Mesothelial cell of epicardium (in vitro differentiated cells): ENCODE data around the gene ZBTB3. TPM values are rescaled to one million over a fixed set of nuclear protein-coding genes. Genes with fewer than 3 reads are reported as not detected.
"Not testable (repeated sequence)": the region's sequence is repeated elsewhere in the genome, so short reads cannot be mapped to it uniquely, and the experiment has no call there.

Experiments used
- DNase-seq, 2 experiments: peaks; one replicate each; pipeline ENCODE4 v3.0.0; 2021; ENCODE audit warnings: low spot score in 2 of 2; ENCODE audit not compliant: unreplicated experiment in 2 of 2
- H3K27ac Mint-ChIP-seq: 2 replicates; pipeline ENCODE4 v1.8.0; 2021; ENCODE audit warnings: mixed read lengths
- H3K27me3 Mint-ChIP-seq: 2 replicates; pipeline ENCODE4 v1.8.0; 2021; ENCODE audit warnings: low read depth, mixed read lengths
- H3K36me3 Mint-ChIP-seq: 2 replicates; pipeline ENCODE4 v1.8.0; 2021; ENCODE audit warnings: mixed read lengths
- H3K4me1 Mint-ChIP-seq: 2 replicates; pipeline ENCODE4 v1.8.0; 2021; ENCODE audit warnings: mixed read lengths
- H3K4me3 Mint-ChIP-seq: 2 replicates; pipeline ENCODE4 v1.8.0; 2021; ENCODE audit warnings: mild to moderate bottlenecking, moderate library complexity, mixed read lengths
- H3K9me3 Mint-ChIP-seq: 2 replicates; pipeline ENCODE4 v1.8.0; 2021; ENCODE audit warnings: mixed read lengths
- total RNA-seq: library from RNA; stranded (reverse); gene quantifications from 3 replicates; pipeline ENCODE4 v1.2.1, GENCODE V29; 2021
- TF ChIP-seq, protein P1 (sequence below): fragments of 200-600 bp; sonication (generic); IDR thresholded peaks from one replicate; pipeline ENCODE4 v1.5.0; 2021; ENCODE audit warnings: antibody characterized with exemption; ENCODE audit not compliant: unreplicated experiment

ZBTB3 gene
- total RNA-seq, 1 donor from 2014 or later: 13.2 TPM

GRCh38 chr11:62774407-62774806 lies 20.4 kb upstream of the ZBTB3 start:
- Mint-ChIP-seq H3K9me3 (no peaks in the 10 kb centered on the region), H3K4me1 (peaks cover 18% of the 10 kb centered on the region), H3K4me3 (no peak overlapping the region)

DNA sequence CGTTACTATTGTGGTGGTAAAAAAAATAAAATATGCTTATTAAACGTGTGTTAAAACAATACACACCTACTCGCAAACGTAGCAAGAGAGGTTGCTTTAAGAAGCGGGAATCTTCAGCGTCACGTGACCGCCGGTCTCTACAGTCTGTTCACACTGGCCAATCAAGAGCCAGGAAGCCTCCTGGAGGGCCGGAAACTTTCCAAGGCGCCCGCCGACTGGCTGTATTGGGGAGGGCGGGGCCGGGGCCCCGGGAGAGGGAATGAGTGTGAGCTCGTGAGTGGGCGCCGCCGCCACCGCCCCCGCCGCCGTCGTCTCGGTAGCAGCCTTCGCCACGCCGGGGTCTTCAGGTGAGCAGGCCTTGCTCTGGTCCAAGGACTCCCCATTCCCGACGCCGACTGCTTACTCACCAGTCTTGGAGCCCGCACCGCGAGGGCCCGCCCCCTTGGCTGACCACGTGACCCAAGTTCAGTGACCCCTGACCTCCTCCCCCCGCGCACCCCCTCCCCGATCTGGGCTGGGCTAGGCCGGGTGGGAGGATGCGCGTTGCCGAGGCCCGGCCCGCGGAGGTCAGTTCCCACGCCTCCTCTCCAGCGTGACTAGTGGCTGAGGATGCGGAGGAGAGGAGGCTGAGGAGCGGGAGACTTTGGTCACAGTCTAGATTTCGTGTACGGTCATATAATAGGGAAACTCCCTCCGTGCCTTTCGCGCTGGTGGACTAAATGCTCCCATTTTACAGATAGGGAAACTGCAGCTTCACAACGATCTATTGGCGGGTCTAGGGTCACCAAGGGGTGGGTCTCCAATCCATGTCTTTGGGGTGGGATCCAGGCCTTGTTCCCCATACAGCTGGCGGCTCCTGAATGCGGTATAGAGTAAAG lies 17.4 kb upstream of the ZBTB3 start, which contains the start of gene TAF6L:
Gene TAF6L, plus strand, starts transcription at position 253 of the 878 bp plus-strand sequence. CDS start 4,388 bp downstream, outside the sequence.
- Mint-ChIP-seq H3K4me1 (peaks cover 18% of the 10 kb centered on the region), H3K9me3 (no peaks in the 10 kb centered on the region), H3K4me3 (peak within 1 kb of the TSS; percentile 80), H3K27ac (peak within 1 kb of the TSS; percentile 98), H3K36me3 (peaks cover 12% of the 10 kb centered on the region), H3K27me3 (no peaks in the 10 kb centered on the region)
- TF ChIP-seq, protein P1, sequence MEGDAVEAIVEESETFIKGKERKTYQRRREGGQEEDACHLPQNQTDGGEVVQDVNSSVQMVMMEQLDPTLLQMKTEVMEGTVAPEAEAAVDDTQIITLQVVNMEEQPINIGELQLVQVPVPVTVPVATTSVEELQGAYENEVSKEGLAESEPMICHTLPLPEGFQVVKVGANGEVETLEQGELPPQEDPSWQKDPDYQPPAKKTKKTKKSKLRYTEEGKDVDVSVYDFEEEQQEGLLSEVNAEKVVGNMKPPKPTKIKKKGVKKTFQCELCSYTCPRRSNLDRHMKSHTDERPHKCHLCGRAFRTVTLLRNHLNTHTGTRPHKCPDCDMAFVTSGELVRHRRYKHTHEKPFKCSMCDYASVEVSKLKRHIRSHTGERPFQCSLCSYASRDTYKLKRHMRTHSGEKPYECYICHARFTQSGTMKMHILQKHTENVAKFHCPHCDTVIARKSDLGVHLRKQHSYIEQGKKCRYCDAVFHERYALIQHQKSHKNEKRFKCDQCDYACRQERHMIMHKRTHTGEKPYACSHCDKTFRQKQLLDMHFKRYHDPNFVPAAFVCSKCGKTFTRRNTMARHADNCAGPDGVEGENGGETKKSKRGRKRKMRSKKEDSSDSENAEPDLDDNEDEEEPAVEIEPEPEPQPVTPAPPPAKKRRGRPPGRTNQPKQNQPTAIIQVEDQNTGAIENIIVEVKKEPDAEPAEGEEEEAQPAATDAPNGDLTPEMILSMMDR: no peak
- DNase-seq: peak; percentile 91 to 92

More at GRCh38 chr11:62774407-62774806, 20.4 kb upstream of the ZBTB3 start:
- H3K36me3 Mint-ChIP-seq: peaks cover 21% of the 10 kb centered on the region
- no peak for DNase-seq
- H3K27me3 Mint-ChIP-seq: no peaks in the 10 kb centered on the region
- H3K27ac Mint-ChIP-seq: no peak overlapping the region
- TF ChIP-seq, protein P1: no peak

DNA sequence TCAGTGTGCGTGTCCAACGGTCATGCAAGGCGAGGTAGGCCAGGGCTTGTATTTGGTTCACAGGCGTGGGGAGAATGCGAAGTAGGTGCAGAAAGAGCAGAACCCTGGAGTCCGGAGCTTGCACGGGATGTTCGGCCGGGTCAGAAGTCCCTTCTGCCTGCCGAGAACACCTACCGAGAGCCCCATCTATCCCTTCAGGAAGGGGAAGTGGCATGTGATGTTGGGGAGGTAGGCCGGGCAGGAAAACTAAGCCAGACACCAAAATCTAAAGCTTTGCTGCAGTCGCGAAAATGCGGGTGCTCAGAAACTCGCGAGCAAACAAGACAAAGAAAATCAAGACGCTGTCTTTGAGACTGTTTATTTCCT lies 16.8 kb upstream of the ZBTB3 start:
- H3K4me1 Mint-ChIP-seq: peaks cover 18% of the 10 kb centered on the region
- DNase-seq: peak in 1 of 2 experiments; percentile 46
- H3K4me3 Mint-ChIP-seq: peak overlapping the region; percentile 80
- peaks cover 14% of the 10 kb centered on the region for H3K36me3 Mint-ChIP-seq
- no peaks in the 10 kb centered on the region for H3K27me3 Mint-ChIP-seq
- H3K27ac Mint-ChIP-seq: peak overlapping the region; percentile 98
- TF ChIP-seq, protein P1: no peak
- H3K9me3 Mint-ChIP-seq: no peaks in the 10 kb centered on the region

- not testable (repeated sequence) for H3K9me3 Mint-ChIP-seq, DNase-seq, H3K27me3 Mint-ChIP-seq
- H3K4me1 Mint-ChIP-seq: peaks cover 14% of the 10 kb centered on the region
- H3K27ac Mint-ChIP-seq: peak overlapping the region; percentile 30
- H3K36me3 Mint-ChIP-seq: peaks cover 10% of the 10 kb centered on the region
- peak overlapping the region; percentile 97 for H3K4me3 Mint-ChIP-seq
Observed at GRCh38 chr11:62760867-62761227, 6.9 kb upstream of the ZBTB3 start.

- Mint-ChIP-seq H3K4me3 (no peak overlapping the region), H3K9me3 (no peaks in the 10 kb centered on the region), H3K4me1 (peaks cover 23% of the 10 kb centered on the region), H3K27me3 (no peaks in the 10 kb centered on the region), H3K36me3 (peaks cover 3% of the 10 kb centered on the region), H3K27ac (no peak overlapping the region)
- no peak for DNase-seq
- TF ChIP-seq, protein P1: no peak
Observed at GRCh38 chr11:62757846-62758788, 4.2 kb upstream of the ZBTB3 start.
